ENCODE measurements around the gene SLC43A2. TPM values are rescaled to one million over a fixed set of nuclear protein-coding genes. Genes with fewer than 3 reads are reported as not detected.
"Not testable (repeated sequence)": the region's sequence is repeated elsewhere in the genome, so short reads cannot be mapped to it uniquely, and the experiment has no call there.

The SLC43A2 gene
- total and polyA plus RNA-seq, 2 donors (not counting 1 experiment from before 2014, with no cell fraction given), result 8.4 to 13.7 TPM

- Histone ChIP-seq H3K9me3 (ENCODE audit: control insufficient read depth, insufficient read depth, low read depth, low read length) (no peaks in the 10 kb centered on the region), H3K9ac (ENCODE audit: insufficient read depth, low read length) (no peak overlapping the region), H4K20me1 (ENCODE audit: control insufficient read depth, extremely low read depth, insufficient read depth, low read length) (no peaks in the 10 kb centered on the region), H3K27me3 (ENCODE audit: control insufficient read depth, insufficient read depth, low read length) (no peaks in the 10 kb centered on the region), H3K27ac (ENCODE audit: insufficient read depth, low read length) (no peak overlapping the region), H2AFZ (ENCODE audit: low read length) (no peak overlapping the region), H3K79me2 (ENCODE audit: control insufficient read depth, insufficient read depth, low read length) (no peaks in the 10 kb centered on the region), H3K4me2 (ENCODE audit: extremely low read depth, insufficient read depth, low read length) (no peak overlapping the region), H3K4me3 (replicated peaks in 1 of 4; ENCODE audit: control extremely low read depth in 1 of 4, insufficient read depth in 1 of 4, low read depth in 3 of 4, low read length in 4 of 4) (no peak overlapping the region), H3K36me3 (ENCODE audit: control insufficient read depth, insufficient read depth, low read length) (peaks cover 12% of the 10 kb centered on the region), H3K4me1 (ENCODE audit: control insufficient read depth, extremely low read depth, insufficient read depth, low read length) (no peaks in the 10 kb centered on the region)
- TF ChIP-seq CTCF (conservative IDR thresholded peaks at IDR 0.05 in 1 of 2, IDR thresholded peaks at IDR 0.05 in 1 of 2; ENCODE audit: low read depth in 1 of 2, low read length in 2 of 2), result no peak
- TF ChIP-seq EZH2 (IDR thresholded peaks at IDR 0.05; ENCODE audit: low read length, missing control alignments), result no peak
- DNase-seq (ENCODE audit: low read depth in 2 of 2), result no peak
These were observed 98.8 kb downstream of the SLC43A2 start for GRCh38 chr17:1529863-1530262.

- H3K4me3 ChIP-seq (replicated peaks in 1 of 4; ENCODE audit: control extremely low read depth in 1 of 4, insufficient read depth in 1 of 4, low read depth in 3 of 4, low read length in 4 of 4); H3K4me1 ChIP-seq (ENCODE audit: control insufficient read depth, extremely low read depth, insufficient read depth, low read length); H3K36me3 ChIP-seq (ENCODE audit: control insufficient read depth, insufficient read depth, low read length); H4K20me1 ChIP-seq (ENCODE audit: control insufficient read depth, extremely low read depth, insufficient read depth, low read length); DNase-seq (ENCODE audit: low read depth in 2 of 2); H3K9me3 ChIP-seq (ENCODE audit: control insufficient read depth, insufficient read depth, low read depth, low read length); H3K27ac ChIP-seq (ENCODE audit: insufficient read depth, low read length); H3K4me2 ChIP-seq (ENCODE audit: extremely low read depth, insufficient read depth, low read length); H3K79me2 ChIP-seq (ENCODE audit: control insufficient read depth, insufficient read depth, low read length); H3K9ac ChIP-seq (ENCODE audit: insufficient read depth, low read length); H3K27me3 ChIP-seq (ENCODE audit: control insufficient read depth, insufficient read depth, low read length); H2AFZ ChIP-seq (ENCODE audit: low read length): not testable (repeated sequence)
These were observed 101.8 kb downstream of the SLC43A2 start for GRCh38 chr17:1526876-1527275.

- no peak overlapping the region for H3K27ac ChIP-seq (ENCODE audit: insufficient read depth, low read length)
- H3K4me2 ChIP-seq (ENCODE audit: extremely low read depth, insufficient read depth, low read length), result no peak overlapping the region
- H3K27me3 ChIP-seq (ENCODE audit: control insufficient read depth, insufficient read depth, low read length), result no peaks in the 10 kb centered on the region
- TF ChIP-seq EZH2 (IDR thresholded peaks at IDR 0.05; ENCODE audit: low read length, missing control alignments), result no peak
- TF ChIP-seq CTCF (conservative IDR thresholded peaks at IDR 0.05 in 1 of 2, IDR thresholded peaks at IDR 0.05 in 1 of 2; ENCODE audit: low read depth in 1 of 2, low read length in 2 of 2), result no peak
- H3K9ac ChIP-seq (ENCODE audit: insufficient read depth, low read length), result no peak overlapping the region
- H3K4me1 ChIP-seq (ENCODE audit: control insufficient read depth, extremely low read depth, insufficient read depth, low read length), result no peaks in the 10 kb centered on the region
- DNase-seq (ENCODE audit: low read depth in 2 of 2), result no peak
- H3K4me3 ChIP-seq (replicated peaks in 1 of 4; ENCODE audit: control extremely low read depth in 1 of 4, insufficient read depth in 1 of 4, low read depth in 3 of 4, low read length in 4 of 4), result no peak overlapping the region
- H3K9me3 ChIP-seq (ENCODE audit: control insufficient read depth, insufficient read depth, low read depth, low read length), result no peaks in the 10 kb centered on the region
- peaks cover 4% of the 10 kb centered on the region for H3K36me3 ChIP-seq (ENCODE audit: control insufficient read depth, insufficient read depth, low read length)
- no peaks in the 10 kb centered on the region for H4K20me1 ChIP-seq (ENCODE audit: control insufficient read depth, extremely low read depth, insufficient read depth, low read length)
- no peak overlapping the region for H2AFZ ChIP-seq (ENCODE audit: low read length)
- H3K79me2 ChIP-seq (ENCODE audit: control insufficient read depth, insufficient read depth, low read length), result no peaks in the 10 kb centered on the region
These were observed 106.0 kb downstream of the SLC43A2 start for GRCh38 chr17:1522626-1523025.
